ENCODE results near the gene FKBP1A.

FKBP1A gene

DNA sequence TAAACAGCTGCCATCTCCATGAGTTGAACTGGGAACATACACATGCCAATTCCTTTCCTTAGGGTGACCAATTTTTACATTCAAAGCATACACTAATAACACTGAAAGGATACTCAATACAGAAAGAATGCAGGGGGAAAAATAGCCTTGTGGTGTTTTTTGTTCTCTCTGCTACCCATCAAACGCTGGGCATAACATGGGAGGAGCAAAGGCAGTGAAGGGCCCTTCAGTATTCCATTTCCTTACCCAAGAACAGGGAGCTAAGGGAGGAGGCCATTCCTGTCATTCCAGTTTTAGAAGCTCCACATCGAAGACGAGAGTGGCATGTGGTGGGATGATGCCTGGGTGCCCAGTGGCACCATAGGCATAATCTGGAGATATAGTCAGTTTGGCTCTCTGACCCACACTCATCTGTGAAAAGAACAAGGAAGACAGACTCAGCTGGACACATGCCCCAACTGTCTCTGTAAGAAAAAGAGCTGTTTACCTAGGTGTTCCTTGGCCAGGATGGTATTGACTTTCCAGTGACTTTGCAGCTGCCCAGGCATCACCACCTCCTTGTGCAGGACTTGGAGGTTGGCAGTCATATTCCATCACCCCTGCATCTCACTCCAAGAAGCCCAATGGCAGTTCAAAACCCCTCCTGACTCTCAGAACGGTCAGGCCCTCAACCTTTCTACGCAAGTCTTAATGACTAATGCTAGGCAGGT is 20.9 kb downstream of the FKBP1A start:
- no peak for DNase-seq (ENCODE audit: low spot score)
- Histone ChIP-seq H3K27ac (peak overlapping the region in 1 of 2 donors; percentile 67), H3K4me3 (no peak overlapping the region)
- TF ChIP-seq, protein P1, sequence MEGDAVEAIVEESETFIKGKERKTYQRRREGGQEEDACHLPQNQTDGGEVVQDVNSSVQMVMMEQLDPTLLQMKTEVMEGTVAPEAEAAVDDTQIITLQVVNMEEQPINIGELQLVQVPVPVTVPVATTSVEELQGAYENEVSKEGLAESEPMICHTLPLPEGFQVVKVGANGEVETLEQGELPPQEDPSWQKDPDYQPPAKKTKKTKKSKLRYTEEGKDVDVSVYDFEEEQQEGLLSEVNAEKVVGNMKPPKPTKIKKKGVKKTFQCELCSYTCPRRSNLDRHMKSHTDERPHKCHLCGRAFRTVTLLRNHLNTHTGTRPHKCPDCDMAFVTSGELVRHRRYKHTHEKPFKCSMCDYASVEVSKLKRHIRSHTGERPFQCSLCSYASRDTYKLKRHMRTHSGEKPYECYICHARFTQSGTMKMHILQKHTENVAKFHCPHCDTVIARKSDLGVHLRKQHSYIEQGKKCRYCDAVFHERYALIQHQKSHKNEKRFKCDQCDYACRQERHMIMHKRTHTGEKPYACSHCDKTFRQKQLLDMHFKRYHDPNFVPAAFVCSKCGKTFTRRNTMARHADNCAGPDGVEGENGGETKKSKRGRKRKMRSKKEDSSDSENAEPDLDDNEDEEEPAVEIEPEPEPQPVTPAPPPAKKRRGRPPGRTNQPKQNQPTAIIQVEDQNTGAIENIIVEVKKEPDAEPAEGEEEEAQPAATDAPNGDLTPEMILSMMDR (IDR thresholded peaks at IDR 0.05) = no peak

DNA sequence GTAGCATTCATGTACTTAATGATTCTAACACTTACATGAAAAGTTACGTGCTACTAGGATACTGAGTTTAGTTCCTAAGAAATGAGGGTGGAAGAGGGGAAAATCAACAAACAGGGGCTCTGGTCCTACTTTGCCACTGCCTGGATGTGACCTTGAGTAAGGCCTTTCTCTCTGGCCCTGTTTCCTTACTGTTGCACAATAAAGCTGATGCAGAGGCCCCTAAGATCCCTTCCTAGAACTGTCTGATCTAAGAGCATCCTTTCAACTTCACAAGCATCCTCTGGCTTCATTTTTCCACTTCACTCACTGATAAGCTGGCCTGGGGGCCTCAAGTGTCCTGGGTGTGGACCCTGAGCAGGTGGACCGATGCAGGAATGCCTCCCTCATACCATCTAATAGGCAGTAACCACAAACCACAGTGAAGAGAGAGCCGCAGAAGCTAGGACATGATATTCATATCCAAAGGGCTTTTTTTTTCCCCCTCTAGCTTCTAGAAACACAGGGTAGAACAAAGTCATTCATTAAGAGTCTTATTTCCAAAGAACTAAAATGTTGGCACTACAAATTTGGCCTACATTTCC is 21.6 kb downstream of the FKBP1A start:
- Histone ChIP-seq H3K27ac (peak overlapping the region in 1 of 2 donors; percentile 67), H3K4me3 (no peak overlapping the region)
- TF ChIP-seq, protein P1 (IDR thresholded peaks at IDR 0.05) = no peak
- DNase-seq (ENCODE audit: low spot score) = no peak

DNA sequence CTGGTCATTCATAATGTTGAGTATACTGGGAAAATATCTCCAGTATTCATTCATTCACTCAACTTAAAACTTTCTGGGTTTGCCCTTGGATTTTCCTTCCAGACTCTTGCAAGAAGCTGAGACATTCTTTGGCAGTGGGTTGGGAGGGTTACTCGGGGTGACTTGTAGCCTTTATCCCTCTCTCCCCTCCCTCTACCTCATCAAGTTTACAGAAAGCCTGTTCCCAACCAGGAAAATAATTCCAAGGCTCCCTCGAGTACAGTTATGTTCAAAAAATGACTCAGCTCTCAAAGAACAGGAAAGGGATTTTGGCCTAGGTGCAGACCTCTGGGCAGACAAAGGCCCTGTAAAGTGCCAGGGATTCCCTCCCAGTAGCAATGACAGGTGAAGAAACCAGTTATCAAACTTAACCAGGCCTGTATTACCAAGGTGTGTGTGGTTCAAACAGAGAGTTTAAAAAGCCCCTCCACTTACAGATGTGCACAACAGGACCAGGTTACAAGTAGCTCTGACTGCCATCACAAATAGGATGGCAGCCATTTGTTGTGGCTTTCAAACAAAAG is 22.2 kb downstream of the FKBP1A start:
- Histone ChIP-seq H3K4me3 (no peak overlapping the region), H3K27ac (peak overlapping the region in 1 of 2 donors; percentile 67)
- DNase-seq (ENCODE audit: low spot score) = no peak
- TF ChIP-seq, protein P1 (IDR thresholded peaks at IDR 0.05) = no peak

DNA sequence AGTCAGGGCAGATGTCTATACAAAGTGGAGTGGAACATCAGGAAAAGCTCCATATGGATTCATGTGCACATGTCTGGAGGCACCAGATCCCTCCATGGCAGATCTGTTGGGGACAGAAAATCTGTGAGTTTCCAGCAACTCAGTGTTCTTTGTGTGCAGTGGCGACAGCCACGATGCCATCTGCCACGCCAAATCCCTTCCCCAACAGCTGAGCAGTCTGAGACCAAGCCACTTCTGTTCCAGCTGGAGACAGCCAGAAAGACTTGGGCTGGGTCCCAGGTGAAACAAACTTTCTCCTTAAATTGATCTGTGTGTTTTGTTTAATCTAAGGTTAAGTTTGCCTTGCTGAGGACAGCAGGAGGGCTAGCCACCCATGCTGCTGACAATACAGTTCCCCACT is 22.9 kb downstream of the FKBP1A start:
- Histone ChIP-seq H3K27ac (no peak overlapping the region), H3K4me3 (no peak overlapping the region)
- DNase-seq (ENCODE audit: low spot score) = no peak
- TF ChIP-seq, protein P1 (IDR thresholded peaks at IDR 0.05) = no peak

DNA sequence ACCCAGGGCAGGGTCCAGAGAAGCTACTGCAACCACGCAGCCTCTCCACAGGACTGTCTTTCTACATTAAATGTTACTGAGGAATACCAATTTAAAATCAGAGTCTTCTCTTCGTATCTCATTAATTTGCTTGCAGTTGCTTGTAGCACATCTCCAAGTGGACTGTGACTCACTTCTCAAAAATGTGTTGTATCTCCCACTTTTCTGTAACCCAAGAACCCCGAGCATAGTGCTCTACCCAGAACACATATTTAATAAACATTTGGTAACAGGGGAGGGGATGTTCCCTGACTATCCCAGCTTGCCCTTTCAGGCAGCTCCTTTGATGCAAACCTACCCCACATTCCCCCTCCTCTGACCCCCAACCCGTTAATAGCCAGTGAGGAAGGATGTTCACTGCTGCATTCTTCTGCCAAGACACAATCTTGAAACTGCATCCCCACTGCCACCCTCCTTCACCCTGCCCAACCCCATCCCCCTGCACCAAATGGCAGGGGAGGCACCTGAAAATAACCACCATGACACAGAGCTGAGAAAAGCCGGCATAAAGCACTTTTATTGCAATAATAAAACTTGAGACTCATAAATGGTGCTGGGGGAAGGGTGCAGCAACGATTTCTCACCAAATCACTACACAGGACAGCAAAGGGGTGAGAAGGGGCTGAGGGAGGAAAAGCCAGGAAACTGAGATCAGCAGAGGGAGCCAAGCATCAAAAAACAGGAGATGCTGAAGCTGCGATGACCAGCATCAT is 24.2 kb downstream of the FKBP1A start:
- Histone ChIP-seq H3K4me3 (no peak overlapping the region), H3K27ac (no peak overlapping the region)
- DNase-seq (ENCODE audit: low spot score) = no peak
- TF ChIP-seq, protein P1 (IDR thresholded peaks at IDR 0.05) = no peak

DNA sequence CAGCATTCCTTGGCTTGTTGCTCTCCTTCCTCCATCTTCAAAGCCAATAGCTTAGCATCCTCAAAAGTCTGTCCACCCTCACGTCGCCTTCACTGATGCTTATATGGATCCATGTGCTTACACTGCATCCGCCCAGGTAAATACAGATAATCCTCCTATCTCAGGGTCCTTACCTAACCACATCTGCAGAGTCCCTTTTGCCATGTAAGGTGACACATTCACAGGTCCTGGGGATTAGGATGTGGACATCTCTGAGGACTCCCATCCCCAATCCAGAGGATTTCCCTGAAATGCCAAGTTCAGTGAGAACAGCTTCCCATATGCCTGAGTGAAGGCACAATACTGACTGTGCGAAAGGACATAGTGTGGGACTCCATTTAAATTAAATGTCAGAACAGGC is 25.4 kb downstream of the FKBP1A start:
- DNase-seq (ENCODE audit: low spot score) = no peak
- TF ChIP-seq, protein P1 (IDR thresholded peaks at IDR 0.05) = no peak
- no peak overlapping the region for H3K27ac ChIP-seq
- no peak overlapping the region for H3K4me3 ChIP-seq

All from coronary artery (tissue), 2 donors.